HG03066 (cell line): ENCODE data around the gene MLH1.
A peak's percentile ranks its signal among the peaks of the same experiment; 100 is the strongest.

Experiments
- ATAC-seq: cut with Tn5 transposase; IDR thresholded peaks from one replicate; pipeline ENCODE4 v1.9.1; 2021; ENCODE audit warnings: low read depth; ENCODE audit not compliant: unreplicated experiment

The MLH1 gene

GRCh38 chr3:36972163-36972562 lies 21.2 kb upstream of the MLH1 start:
- no peak for ATAC-seq

DNA sequence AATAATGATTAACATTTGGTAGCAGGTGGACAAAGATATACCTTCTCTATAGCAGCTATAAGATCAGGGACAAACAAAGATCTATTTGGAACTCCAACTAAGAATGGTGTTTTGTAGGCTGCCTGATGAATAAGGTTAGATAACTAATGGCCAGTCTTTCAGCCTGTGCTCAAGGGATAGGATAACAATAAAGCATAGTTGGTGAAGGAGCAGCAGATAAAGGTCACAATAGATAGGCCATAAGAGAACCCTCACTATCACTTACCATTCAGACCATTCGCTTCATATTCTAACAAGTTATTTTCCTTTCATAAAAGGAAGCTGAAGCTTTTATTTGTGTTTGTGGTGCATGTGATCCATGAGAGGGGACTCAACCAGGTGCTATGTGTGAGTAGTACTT lies 20.2 kb upstream of the MLH1 start:
- ATAC-seq, result no peak

- no peak for ATAC-seq
Measured at GRCh38 chr3:36981006-36981405, 12.3 kb upstream of the MLH1 start.

GRCh38 chr3:36988356-36988755 lies 5.0 kb upstream of the MLH1 start:
- no peak for ATAC-seq

- no peak for ATAC-seq
Measured at GRCh38 chr3:36989005-36989404, 4.3 kb upstream of the MLH1 start.

DNA sequence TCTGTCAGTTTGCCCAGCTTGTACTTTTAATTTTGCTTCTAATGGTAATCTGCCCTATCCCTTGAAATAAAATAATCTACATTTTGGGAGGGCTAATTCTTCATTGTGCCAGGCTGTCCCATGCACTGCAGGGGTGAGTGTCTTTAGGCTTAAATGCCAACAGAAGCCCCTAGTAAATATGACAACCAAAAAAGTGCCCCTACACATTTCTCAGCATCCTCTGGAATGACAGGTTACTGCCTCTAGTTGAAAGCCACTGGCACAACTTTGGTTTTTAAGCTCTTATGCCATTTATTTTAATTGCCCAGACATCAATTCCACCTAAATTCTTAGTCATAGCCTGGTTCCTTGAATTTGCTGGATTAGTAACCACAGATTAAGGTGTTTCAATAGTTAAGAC lies 3.8 kb upstream of the MLH1 start:
- no peak for ATAC-seq

DNA sequence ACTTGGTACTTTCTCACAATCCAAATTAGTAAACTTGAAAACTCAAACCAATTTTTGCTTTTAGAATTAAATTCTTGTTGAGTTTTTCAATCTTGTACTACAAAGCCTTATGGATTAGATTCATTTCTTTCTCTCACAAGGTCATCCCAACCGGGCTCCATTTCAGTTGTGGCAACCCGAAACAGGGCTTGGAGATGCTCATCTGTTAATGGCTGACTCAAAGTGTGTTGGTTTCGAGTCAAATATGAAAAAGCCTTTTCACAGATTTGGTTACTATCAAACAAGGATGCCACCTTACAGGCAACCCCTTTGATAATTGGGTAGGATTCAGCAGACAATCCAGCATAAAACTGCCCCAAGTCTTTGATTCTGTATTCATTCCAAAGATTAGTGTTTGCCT lies 2.2 kb upstream of the MLH1 start:
- no peak for ATAC-seq

- ATAC-seq, result no peak
Measured at GRCh38 chr3:36991923-36992805, 1.2 kb upstream of the MLH1 start.

- ATAC-seq, result peak; percentile 82
Measured at GRCh38 chr3:36992806-36993325, 452 bp upstream of the MLH1 start, which contains the start of gene EPM2AIP1. EPM2AIP1 (minus strand) TSS chr3:36993131; CDS start chr3:36993077, 54 bp downstream.

DNA sequence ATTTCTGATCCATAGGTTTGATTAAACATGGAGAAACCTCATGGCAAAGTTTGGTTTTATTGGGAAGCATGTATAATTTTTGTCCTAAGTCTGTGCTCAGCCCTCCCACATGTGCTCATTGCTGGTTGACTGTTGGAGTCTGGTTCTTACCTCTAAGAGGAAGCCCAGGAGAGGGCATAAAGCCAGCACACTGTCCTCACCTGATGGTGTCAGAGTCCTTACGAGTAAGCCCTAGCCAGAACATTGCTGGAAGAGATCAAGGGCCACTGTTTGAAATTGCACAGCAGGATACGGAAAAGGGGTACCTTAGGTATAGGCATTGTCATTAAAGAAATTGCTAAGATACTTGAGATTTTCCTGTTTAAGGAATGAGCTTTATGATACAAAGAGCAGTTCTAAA lies 21.3 kb downstream of the MLH1 start:
- ATAC-seq, result no peak

DNA sequence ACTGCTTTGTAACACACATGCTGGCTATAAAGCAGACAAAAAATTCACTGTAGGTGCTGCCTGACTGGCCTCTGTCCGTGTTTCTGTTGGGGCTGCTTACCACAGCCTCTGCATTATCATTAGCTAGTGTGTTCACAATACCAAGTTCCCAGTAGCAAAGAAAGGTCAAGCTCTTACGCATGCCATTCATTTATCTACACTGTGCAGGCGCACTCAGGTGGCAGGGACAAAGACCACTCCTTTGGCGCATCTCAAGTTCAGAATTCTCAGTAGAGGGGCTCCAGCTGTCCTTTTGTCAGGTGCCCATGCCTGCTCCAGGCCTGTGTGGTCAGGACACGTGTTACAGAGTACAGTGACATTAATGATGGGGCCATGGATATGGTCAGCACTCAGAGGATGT lies 22.3 kb downstream of the MLH1 start:
- ATAC-seq, result no peak

DNA sequence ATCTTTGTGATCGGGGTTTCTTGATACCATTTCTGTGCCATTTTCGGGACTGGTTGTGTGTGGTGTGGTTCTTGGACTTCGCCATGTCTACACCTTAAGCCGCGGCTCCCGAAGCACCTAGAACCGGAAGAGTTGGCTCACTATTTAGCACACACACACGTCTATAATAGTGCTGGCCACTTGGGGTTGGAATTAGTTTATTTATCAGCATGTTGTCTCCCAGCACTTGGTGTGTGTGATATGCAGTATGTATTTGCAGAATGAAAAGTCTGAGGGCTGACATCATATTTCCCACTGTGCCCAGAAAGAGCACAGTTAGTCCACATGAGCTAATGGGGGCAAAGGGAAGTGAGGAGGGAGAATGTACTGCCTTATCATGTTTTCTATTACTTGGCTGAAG lies 23.6 kb downstream of the MLH1 start:
- ATAC-seq, result no peak

GRCh38 chr3:37017683-37018082 lies 24.4 kb downstream of the MLH1 start:
- no peak for ATAC-seq

DNA sequence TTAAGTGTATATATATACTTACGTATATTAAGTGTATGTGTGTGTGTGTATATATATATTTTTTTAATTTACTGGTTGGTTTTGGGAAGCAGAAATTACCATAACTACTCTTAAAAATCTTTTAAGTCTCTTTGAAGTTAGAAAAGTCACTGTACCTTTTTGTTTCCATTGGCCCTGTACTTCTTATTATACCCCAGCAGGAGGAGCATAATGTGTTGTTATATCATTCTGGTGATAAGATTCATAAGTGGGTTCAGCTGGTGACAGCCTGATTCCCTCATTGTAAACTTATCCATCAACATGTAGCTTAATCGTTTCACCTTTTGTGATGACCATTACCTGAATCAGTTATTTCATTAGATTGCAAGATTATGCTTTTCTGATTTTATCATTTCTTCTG lies 30.8 kb downstream of the MLH1 start:
- ATAC-seq, result no peak

DNA sequence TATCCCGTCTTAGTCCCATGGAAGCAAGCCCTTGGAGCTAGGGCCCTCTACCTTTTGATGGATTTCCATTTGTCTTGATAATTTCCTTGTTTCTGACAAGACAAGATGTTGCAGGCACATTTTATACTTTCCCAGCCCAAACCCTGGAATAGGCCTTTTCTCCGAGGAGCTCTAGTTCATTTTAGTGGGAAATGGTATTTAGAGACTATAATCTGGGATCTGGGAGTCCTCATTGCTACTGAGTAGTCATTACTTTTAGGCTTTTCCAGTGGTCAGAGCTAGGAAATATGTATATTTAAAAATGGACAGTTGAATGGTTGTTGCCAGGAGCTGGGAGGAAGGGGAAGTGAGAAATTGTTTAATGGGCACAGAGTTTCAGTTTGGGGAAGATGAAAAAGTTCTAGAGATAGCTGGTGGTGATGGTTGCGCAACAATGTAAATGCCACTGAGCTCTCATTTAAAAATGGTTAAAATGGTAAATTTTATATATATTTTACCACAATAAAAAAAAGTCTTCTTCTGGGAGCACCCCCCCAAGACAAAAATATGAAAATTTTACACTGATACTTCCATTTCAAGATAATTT lies 31.6 kb downstream of the MLH1 start:
- no peak for ATAC-seq

DNA sequence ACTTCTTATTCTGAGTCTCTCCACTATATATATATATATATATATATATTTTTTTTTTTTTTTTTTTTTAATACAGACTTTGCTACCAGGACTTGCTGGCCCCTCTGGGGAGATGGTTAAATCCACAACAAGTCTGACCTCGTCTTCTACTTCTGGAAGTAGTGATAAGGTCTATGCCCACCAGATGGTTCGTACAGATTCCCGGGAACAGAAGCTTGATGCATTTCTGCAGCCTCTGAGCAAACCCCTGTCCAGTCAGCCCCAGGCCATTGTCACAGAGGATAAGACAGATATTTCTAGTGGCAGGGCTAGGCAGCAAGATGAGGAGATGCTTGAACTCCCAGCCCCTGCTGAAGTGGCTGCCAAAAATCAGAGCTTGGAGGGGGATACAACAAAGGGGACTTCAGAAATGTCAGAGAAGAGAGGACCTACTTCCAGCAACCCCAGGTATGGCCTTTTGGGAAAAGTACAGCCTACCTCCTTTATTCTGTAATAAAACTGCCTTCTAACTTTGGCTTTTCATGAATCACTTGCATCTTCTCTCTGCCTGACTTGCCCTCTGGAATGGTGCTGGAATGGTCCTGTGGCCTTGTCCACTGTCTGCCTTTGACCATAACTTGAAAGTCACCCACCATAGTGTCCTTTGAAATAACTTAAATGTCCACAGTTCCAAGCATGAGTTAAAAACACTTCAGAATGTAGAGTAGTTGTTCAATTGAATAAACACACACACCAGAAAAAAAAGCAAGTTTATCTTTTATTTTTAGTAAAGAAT lies 32.4 kb downstream of the MLH1 start:
- ATAC-seq, result no peak

DNA sequence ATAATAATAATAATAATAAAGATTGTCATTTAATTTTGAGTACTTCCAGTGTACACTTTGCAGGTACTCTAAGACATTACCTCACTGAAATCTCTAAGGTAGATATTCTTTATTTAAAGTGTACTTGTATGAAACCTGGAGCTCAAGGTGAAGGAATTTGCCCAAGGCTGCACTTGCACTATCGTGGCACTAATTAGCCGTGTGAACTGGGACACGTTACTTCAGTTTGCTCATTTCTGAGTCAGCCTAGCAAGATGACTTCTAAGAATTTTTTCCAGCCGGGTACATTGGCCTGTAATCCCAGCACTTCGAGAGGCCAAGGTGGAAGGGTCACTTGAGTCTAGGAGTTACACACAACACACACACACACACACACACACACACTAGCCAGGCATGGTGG lies 33.5 kb downstream of the MLH1 start:
- ATAC-seq, result no peak

DNA sequence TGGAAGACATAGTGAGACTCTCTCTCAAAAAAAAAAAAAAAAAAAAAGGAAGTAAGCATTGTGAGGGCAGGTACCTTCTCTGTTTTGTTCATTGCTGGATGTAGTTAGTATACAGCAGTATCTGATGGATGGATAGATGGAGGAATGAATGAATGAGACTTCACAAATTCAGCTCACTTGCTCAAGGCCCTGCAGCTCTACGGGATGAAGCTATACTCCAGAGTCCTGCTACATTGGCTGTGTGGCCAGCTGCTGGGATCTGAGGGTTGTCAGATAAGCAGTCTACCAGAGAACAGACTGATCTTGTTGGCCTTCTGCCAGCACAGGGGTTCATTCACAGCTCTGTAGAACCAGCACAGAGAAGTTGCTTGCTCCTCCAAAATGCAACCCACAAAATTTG lies 35.0 kb downstream of the MLH1 start:
- no peak for ATAC-seq

DNA sequence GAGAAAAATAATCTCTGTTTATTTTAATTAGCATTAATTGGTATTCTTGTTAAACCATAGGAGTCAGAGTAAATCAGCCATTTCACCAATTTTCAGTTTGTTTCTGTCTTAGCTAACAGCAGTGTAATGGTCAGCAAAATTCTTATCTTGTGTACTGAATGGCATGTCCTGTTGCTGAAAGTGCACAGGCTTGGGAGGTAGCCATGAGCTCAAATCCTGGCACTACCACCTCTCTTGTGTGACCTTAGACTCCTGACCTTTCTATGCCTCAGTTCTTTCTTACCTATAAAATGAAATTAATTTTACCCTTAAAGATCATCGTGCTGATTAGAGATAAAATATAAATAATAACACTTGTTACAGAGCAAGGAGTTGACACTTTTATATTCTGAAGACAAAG lies 35.8 kb downstream of the MLH1 start:
- ATAC-seq, result no peak

DNA sequence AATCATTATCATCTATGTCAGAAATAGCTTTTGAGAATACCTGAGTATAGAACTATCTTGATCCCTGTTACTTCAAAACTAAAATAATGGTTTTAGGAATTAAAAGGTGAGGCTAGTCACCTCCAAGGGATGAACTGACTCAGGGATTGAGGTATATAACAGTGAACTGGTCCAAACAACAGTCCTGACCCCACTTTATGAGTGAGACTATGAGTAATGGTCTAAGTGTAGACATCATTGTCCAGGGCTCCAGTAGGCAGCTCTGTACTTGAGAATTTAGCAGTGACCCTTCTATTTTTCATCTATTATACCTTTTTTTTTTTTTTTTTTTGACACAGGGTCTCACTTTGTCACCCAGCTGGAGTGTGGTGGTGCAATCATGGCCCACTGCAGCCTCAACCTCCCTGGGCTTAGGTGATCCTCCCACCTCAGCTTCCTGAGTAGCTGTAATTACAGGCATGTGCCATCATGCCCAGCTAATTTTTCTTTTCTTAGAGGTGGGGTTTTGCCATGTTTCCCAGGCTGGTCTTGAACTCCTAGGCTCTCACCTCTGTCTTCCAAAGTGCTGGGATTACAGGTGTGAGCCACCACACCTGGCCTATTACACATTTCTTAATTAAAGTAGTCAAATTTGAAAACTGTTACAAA lies 36.3 kb downstream of the MLH1 start:
- ATAC-seq, result no peak

GRCh38 chr3:37030588-37030987 lies 37.3 kb downstream of the MLH1 start:
- ATAC-seq, result no peak
